ENCODE measurements around the gene TTC28. TPM values are rescaled to one million over a fixed set of nuclear protein-coding genes. Genes with fewer than 3 reads are reported as not detected.
A peak's percentile ranks its signal among the peaks of the same experiment; 100 is the strongest.

The TTC28 gene
- polyA plus RNA-seq, 1 donor from 2014 or later, result 14.8 TPM

DNA sequence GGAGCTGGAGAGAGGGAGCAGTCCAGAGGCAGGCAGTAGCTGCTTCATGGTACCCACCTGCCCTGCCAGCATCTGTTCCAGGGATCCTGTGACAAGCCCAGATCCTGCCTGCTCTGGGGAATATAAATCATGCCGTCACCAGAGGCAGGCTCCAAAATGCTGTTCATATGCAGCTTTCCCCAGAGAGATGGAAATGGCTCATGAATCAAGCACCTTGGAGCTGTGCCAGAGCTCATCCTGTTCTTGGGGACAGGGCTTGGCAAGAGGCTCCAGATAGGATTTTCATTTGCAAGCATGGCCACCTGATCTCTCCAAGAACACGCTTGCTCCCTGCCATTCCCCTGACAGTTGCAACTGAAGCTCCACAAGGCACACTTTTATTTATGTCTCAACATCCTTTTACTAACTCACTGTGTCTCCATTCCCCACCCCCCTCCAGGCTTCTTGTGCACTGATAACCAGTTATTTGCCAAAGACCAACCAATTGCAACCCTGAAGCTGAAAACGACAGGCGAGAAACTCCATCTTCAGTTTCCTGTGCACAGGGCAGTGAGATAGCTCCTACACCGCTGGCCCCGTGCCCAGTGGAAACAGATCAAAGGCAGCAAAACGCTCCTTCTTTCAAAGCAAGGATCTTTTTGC lies 644.8 kb downstream of the TTC28 start:
- H3F3A ChIP-seq (ENCODE audit: insufficient read depth, low read length, poor library complexity, severe bottlenecking), result no peaks in the 10 kb centered on the region
- no peaks in the 10 kb centered on the region for H4K20me1 ChIP-seq (ENCODE audit: insufficient read depth)
- no peak overlapping the region for H3K4me2 ChIP-seq (ENCODE audit: low read length)
- no peak overlapping the region for H3K4me3 ChIP-seq (ENCODE audit: low read length)
- TF ChIP-seq POLR2AphosphoS5 (IDR thresholded peaks at IDR 0.05) (peak; percentile 35), EZH2 (IDR thresholded peaks at IDR 0.05; ENCODE audit: borderline replicate concordance, insufficient read depth, low read length, poor library complexity, severe bottlenecking) (no peak)
- H3K9me2 ChIP-seq (ENCODE audit: insufficient read depth, low read length), result no peaks in the 10 kb centered on the region
- H3K27me3 ChIP-seq (ENCODE audit: insufficient read depth, low read depth, low read length), result no peaks in the 10 kb centered on the region
- no peaks in the 10 kb centered on the region for H3K36me3 ChIP-seq (ENCODE audit: insufficient read depth, low read length)
- no peak overlapping the region for H3K27ac ChIP-seq (ENCODE audit: low read length)
- H3K9me3 ChIP-seq (ENCODE audit: low read length), result no peaks in the 10 kb centered on the region
- H3K9ac ChIP-seq (ENCODE audit: low read length), result no peak overlapping the region
- H2AFZ ChIP-seq (ENCODE audit: low read depth, low read length), result no peak overlapping the region
- H3K79me2 ChIP-seq (replicated peaks; ENCODE audit: insufficient read depth, low read length), result no peaks in the 10 kb centered on the region

DNA sequence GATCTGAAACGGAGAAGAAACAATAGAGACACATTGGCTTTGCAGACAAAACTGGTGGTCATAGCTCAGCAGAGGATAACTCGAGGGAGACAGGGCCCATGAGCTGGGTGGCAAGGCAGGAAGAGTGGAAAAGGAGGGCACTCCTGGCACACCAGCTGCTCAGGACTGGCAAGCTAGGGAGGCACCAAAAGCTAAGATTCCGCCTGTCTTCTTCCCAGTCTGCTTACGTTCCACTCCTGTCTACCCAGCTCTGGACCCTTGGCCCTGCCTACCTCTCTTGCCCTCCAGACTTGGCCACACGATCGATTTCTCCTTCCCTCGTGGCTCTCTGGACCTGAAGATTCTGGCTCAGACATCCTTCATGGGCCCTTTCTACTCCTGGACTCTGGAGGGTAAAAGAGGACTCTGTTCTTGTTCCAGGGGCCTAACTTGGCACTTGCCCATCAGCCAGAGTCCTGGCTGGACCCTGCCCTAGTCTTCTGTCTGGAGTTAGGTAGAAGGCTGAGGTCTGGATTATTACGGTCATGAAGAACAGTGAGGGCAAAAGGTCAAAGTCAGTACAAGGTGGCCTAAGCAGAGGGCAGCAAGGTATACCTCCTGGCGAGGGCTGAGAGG lies 645.4 kb downstream of the TTC28 start:
- Histone ChIP-seq H3K27ac (ENCODE audit: low read length) (no peak overlapping the region), H3K79me2 (replicated peaks; ENCODE audit: insufficient read depth, low read length) (no peaks in the 10 kb centered on the region), H3K9ac (ENCODE audit: low read length) (no peak overlapping the region), H3K4me2 (ENCODE audit: low read length) (no peak overlapping the region), H3K27me3 (ENCODE audit: insufficient read depth, low read depth, low read length) (no peaks in the 10 kb centered on the region), H3F3A (ENCODE audit: insufficient read depth, low read length, poor library complexity, severe bottlenecking) (no peaks in the 10 kb centered on the region), H4K20me1 (ENCODE audit: insufficient read depth) (no peaks in the 10 kb centered on the region), H2AFZ (ENCODE audit: low read depth, low read length) (no peak overlapping the region), H3K4me3 (ENCODE audit: low read length) (no peak overlapping the region), H3K36me3 (ENCODE audit: insufficient read depth, low read length) (no peaks in the 10 kb centered on the region), H3K9me3 (ENCODE audit: low read length) (no peaks in the 10 kb centered on the region), H3K9me2 (ENCODE audit: insufficient read depth, low read length) (no peaks in the 10 kb centered on the region)
- TF ChIP-seq EZH2 (IDR thresholded peaks at IDR 0.05; ENCODE audit: borderline replicate concordance, insufficient read depth, low read length, poor library complexity, severe bottlenecking) (no peak), SMC3 (conservative IDR thresholded peaks at IDR 0.05; ENCODE audit: poor library complexity) (no peak), TAF1 (IDR thresholded peaks at IDR 0.05; ENCODE audit: low read depth) (no peak), RAD21 (conservative IDR thresholded peaks at IDR 0.05) (no peak), REST (IDR thresholded peaks at IDR 0.05; ENCODE audit: borderline replicate concordance) (no peak), MXI1 (conservative IDR thresholded peaks at IDR 0.05; ENCODE audit: poor library complexity, severe bottlenecking) (no peak), POLR2AphosphoS5 (IDR thresholded peaks at IDR 0.05) (no peak), EP300 (conservative IDR thresholded peaks at IDR 0.05; ENCODE audit: poor library complexity, severe bottlenecking) (no peak)
- TF ChIP-seq, protein P1, sequence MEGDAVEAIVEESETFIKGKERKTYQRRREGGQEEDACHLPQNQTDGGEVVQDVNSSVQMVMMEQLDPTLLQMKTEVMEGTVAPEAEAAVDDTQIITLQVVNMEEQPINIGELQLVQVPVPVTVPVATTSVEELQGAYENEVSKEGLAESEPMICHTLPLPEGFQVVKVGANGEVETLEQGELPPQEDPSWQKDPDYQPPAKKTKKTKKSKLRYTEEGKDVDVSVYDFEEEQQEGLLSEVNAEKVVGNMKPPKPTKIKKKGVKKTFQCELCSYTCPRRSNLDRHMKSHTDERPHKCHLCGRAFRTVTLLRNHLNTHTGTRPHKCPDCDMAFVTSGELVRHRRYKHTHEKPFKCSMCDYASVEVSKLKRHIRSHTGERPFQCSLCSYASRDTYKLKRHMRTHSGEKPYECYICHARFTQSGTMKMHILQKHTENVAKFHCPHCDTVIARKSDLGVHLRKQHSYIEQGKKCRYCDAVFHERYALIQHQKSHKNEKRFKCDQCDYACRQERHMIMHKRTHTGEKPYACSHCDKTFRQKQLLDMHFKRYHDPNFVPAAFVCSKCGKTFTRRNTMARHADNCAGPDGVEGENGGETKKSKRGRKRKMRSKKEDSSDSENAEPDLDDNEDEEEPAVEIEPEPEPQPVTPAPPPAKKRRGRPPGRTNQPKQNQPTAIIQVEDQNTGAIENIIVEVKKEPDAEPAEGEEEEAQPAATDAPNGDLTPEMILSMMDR (IDR thresholded peaks at IDR 0.05; ENCODE audit: poor library complexity, severe bottlenecking), result no peak

Measured in neural cell (in vitro differentiated cells).